Astrocyte (in vitro differentiated cells and primary cell): ENCODE measurements around the gene SOX30.

Source experiments
- EZH2 ChIP-seq: IDR thresholded peaks from 2 replicates; pipeline ENCODE4 v1.6.1; 2012; ENCODE audit warnings: mild to moderate bottlenecking, low read length, inconsistent platforms; ENCODE audit not compliant: insufficient read depth
- TF ChIP-seq, protein P1 (sequence below): IDR thresholded peaks from 2 replicates; pipeline ENCODE4 v1.5.1; 2011; ENCODE audit warnings: low read depth, mild to moderate bottlenecking, inconsistent platforms, low read length, moderate library complexity; ENCODE audit not compliant: insufficient read depth

DNA sequence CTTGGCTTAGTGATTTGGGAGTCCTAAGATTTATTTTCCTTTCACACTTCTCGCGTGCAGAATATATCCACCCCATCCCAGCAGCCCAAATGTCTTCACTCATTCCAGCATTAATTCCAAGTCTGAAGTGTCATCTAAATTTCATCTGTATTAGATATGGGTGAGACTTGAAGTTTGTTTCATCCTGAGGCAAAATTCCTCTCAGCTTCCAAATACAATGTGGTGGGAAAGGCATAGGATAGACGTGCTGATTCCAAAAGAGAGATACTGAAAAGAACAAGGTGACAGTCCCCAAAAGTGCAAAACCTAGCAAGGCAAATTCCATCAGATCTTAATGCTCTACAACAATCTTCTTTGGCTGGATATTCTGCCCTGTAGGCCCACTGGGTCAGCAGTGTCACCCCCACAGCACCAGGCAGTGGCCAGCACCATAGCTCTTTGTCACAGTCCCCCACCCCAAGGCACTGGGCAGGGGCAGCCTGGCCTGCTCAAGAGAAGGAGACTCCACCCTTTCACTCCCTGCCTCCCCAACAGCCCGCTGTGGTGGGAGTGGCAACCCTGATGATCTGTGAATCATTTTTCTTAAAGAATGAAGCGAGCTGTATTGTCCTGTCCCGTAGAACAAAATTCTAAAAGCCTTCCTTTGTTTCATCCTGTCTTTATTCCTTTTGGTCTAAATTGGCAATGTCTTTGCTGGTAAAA, 74.0 kb downstream of the SOX30 start:
- TF ChIP-seq, protein P1, sequence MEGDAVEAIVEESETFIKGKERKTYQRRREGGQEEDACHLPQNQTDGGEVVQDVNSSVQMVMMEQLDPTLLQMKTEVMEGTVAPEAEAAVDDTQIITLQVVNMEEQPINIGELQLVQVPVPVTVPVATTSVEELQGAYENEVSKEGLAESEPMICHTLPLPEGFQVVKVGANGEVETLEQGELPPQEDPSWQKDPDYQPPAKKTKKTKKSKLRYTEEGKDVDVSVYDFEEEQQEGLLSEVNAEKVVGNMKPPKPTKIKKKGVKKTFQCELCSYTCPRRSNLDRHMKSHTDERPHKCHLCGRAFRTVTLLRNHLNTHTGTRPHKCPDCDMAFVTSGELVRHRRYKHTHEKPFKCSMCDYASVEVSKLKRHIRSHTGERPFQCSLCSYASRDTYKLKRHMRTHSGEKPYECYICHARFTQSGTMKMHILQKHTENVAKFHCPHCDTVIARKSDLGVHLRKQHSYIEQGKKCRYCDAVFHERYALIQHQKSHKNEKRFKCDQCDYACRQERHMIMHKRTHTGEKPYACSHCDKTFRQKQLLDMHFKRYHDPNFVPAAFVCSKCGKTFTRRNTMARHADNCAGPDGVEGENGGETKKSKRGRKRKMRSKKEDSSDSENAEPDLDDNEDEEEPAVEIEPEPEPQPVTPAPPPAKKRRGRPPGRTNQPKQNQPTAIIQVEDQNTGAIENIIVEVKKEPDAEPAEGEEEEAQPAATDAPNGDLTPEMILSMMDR = no peak
- no peak for TF ChIP-seq EZH2
